ENCODE data around the gene CAMTA1. TPM values are rescaled to one million over a fixed set of nuclear protein-coding genes. Genes with fewer than 3 reads are reported as not detected.

CAMTA1 gene
- total RNA-seq, 5 donors from 2014 or later (not counting 1 experiment from before 2014, with no cell fraction given) = 29.7 to 37.4 (median 34.6) TPM

DNA sequence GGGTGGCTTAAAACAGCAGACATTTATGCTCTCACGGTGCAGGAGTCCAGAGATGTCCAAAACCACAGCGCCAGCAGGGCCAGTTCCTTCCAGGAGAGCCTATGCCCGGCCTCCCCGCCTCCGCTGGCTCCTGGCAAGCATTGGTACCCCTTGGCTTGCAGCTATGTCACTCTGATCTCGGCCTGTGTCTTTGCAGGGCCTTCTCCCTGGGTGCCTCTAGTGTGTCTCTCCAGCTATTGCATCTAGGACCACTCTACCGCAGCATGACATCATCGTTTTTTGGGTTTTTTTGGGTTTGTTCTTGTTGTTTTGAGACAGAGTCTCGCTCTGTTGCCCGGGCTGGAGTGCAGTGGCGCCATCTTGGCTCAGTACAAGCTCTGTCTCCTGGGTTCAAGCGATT, 788.2 kb downstream of the CAMTA1 start:
- H3K27me3 ChIP-seq (replicated peaks in 1 of 2; ENCODE audit: control insufficient read depth in 2 of 2, extremely low read depth in 1 of 2, insufficient read depth in 2 of 2, low read length in 1 of 2) = peaks cover 0 to 15% of the 10 kb centered on the region in 2 experiments
- POLR2A ChIA-PET = no interaction called here
- Mint-ChIP-seq H3K27me3 (peaks cover 0 to 5% of the 10 kb centered on the region in 2 donors), H3K9me3 (no peaks in the 10 kb centered on the region), H3K36me3 (no peaks in the 10 kb centered on the region), H3K4me3 (no peak overlapping the region), H3K27ac (no peak overlapping the region), H3K4me1 (no peaks in the 10 kb centered on the region)
- H3K4me1 ChIP-seq (ENCODE audit: control insufficient read depth in 1 of 2, extremely low read depth in 1 of 2, insufficient read depth in 2 of 2, low read length in 2 of 2) = no peaks in the 10 kb centered on the region
- ATAC-seq (replicated peaks in 1 of 4) (no peak), DNase-seq (no peak)
- WGBS (ENCODE audit: insufficient coverage) = 52% methylated on average over 5 of the region's 12 CpGs
- no peak overlapping the region for H3K27ac ChIP-seq (ENCODE audit: low read length)
- H3K4me3 ChIP-seq (ENCODE audit: control insufficient read depth in 1 of 2, extremely low read depth in 1 of 2, low read length in 1 of 2) = no peak overlapping the region
- CTCF ChIA-PET = no interaction called here
- H3K9me3 ChIP-seq = no peaks in the 10 kb centered on the region
- no peaks in the 10 kb centered on the region for H3K36me3 ChIP-seq (ENCODE audit: control insufficient read depth in 2 of 2, extremely low read depth in 1 of 2, insufficient read depth in 1 of 2, low read length in 1 of 2)

DNA sequence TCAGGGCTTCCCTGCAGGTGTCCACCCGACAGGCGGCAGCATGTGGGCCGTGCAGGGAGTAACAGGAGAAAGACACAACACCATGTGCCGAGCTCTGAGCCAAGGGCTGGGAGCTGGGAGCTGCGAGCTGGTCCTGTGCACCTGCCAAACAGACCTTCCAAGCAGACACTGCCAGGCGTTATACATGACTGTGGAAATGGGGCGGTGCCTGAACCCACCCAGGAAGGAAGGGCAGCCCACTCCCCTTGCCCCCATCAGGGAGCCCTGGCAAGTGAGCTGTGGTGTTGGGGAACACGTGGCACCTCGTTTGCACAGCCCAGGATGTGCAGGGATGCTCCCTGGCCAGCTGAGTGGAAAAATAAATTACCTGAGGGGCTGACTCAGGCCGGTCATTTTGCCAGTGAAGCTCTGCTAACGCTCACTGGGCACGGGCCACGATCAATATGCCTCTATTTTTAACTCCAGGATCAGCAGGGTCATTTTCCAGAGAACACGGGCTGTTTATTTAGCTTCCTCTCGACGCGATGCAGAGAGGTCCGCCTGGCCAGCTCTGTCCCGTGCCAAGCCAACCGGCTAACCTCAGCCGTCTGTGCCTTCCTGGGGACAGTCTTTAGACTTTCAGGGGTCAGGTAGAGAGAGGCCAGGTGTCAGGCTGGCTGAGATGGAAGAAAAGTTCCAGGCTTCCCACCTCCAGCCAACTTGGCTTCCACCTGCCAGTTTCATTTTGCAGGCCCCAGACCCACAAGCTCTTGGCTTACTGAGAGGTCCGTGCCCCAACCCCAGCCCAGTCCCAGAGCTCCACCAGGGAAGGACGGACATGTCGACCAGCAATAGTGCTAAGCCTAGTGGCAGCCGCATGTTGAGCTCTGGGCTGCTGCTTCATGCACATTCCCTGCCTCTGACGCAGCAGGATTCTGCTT, 789.1 kb downstream of the CAMTA1 start:
- no peak overlapping the region for H3K4me3 Mint-ChIP-seq
- Histone ChIP-seq H3K27ac (ENCODE audit: low read length) (no peak overlapping the region), H3K4me3 (ENCODE audit: control insufficient read depth in 1 of 2, extremely low read depth in 1 of 2, low read length in 1 of 2) (no peak overlapping the region), H3K36me3 (ENCODE audit: control insufficient read depth in 2 of 2, extremely low read depth in 1 of 2, insufficient read depth in 1 of 2, low read length in 1 of 2) (no peaks in the 10 kb centered on the region), H3K4me1 (ENCODE audit: control insufficient read depth in 1 of 2, extremely low read depth in 1 of 2, insufficient read depth in 2 of 2, low read length in 2 of 2) (no peaks in the 10 kb centered on the region), H3K9me3 (no peaks in the 10 kb centered on the region), H3K27me3 (replicated peaks in 1 of 2; ENCODE audit: control insufficient read depth in 2 of 2, extremely low read depth in 1 of 2, insufficient read depth in 2 of 2, low read length in 1 of 2) (peaks cover 0 to 19% of the 10 kb centered on the region in 2 experiments)
- H3K9me3 Mint-ChIP-seq = no peaks in the 10 kb centered on the region
- H3K4me1 Mint-ChIP-seq = no peaks in the 10 kb centered on the region
- H3K27me3 Mint-ChIP-seq = peaks cover 0 to 5% of the 10 kb centered on the region in 2 donors
- no peak for DNase-seq
- 83% methylated on average over 19 of the region's 26 CpGs for WGBS (ENCODE audit: insufficient coverage)
- POLR2A ChIA-PET = no interaction called here
- no peak for ATAC-seq (replicated peaks in 1 of 4)
- no peaks in the 10 kb centered on the region for H3K36me3 Mint-ChIP-seq
- no peak overlapping the region for H3K27ac Mint-ChIP-seq
- CTCF ChIA-PET = no interaction called here

GRCh38 chr1:7575041-7575400, 789.8 kb downstream of the CAMTA1 start:
- Histone ChIP-seq H3K36me3 (ENCODE audit: control insufficient read depth in 2 of 2, extremely low read depth in 1 of 2, insufficient read depth in 1 of 2, low read length in 1 of 2) (no peaks in the 10 kb centered on the region), H3K4me3 (ENCODE audit: control insufficient read depth in 1 of 2, extremely low read depth in 1 of 2, low read length in 1 of 2) (no peak overlapping the region), H3K9me3 (no peaks in the 10 kb centered on the region), H3K4me1 (ENCODE audit: control insufficient read depth in 1 of 2, extremely low read depth in 1 of 2, insufficient read depth in 2 of 2, low read length in 2 of 2) (no peaks in the 10 kb centered on the region), H3K27me3 (replicated peaks in 1 of 2; ENCODE audit: control insufficient read depth in 2 of 2, extremely low read depth in 1 of 2, insufficient read depth in 2 of 2, low read length in 1 of 2) (peaks cover 0 to 23% of the 10 kb centered on the region in 2 experiments), H3K27ac (ENCODE audit: low read length) (no peak overlapping the region)
- no peaks in the 10 kb centered on the region for H3K4me1 Mint-ChIP-seq
- WGBS (ENCODE audit: insufficient coverage) = 40% methylated on average over 2 of the region's 2 CpGs
- CTCF ChIA-PET = no interaction called here
- H3K27me3 Mint-ChIP-seq = peaks cover 1 to 5% of the 10 kb centered on the region in 2 donors
- ATAC-seq (replicated peaks in 1 of 4) (no peak), DNase-seq (no peak)
- H3K9me3 Mint-ChIP-seq = no peaks in the 10 kb centered on the region
- H3K36me3 Mint-ChIP-seq = no peaks in the 10 kb centered on the region
- H3K27ac Mint-ChIP-seq = no peak overlapping the region
- POLR2A ChIA-PET = no interaction called here
- no peak overlapping the region for H3K4me3 Mint-ChIP-seq

DNA sequence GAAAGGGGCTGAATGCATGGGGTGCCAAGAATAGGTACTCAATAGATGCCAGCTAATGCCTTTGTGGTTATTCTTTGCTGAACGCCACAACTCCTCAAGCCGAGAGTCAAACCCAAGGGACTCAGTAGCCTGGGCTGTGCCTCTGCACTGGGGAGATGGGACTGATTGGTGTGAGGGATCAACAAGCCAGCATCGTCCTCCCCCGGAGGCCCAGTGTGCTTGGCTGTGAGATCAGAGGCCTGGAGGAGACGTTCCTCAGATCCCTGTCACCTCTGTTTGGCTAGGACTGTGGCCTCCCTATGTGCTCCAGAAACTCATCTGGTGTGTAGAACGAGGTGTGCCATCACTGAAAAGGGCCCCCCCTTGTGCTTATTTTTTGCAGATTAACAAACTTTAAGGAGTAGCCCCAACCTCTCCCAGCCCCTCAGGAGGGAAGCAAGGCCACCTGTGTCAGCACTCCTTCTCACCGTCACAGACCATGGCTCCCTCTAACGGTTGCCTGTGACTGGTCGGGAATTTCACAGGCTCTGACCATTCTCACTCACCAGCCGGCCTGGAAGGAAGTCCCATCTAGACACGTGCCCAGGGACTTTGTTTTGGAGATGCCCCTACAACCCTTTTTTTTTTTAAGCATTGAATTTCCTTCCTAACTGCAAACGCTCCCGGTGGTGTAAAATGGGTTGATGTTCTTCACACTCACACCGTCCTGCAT, 791.8 kb downstream of the CAMTA1 start:
- CTCF ChIA-PET = no interaction called here
- ATAC-seq (replicated peaks in 1 of 4) (no peak), DNase-seq (no peak)
- H3K9me3 Mint-ChIP-seq = no peaks in the 10 kb centered on the region
- H3K27ac Mint-ChIP-seq = no peak overlapping the region
- Histone ChIP-seq H3K4me1 (ENCODE audit: control insufficient read depth in 1 of 2, extremely low read depth in 1 of 2, insufficient read depth in 2 of 2, low read length in 2 of 2) (no peaks in the 10 kb centered on the region), H3K27me3 (replicated peaks in 1 of 2; ENCODE audit: control insufficient read depth in 2 of 2, extremely low read depth in 1 of 2, insufficient read depth in 2 of 2, low read length in 1 of 2) (peaks cover 0 to 27% of the 10 kb centered on the region in 2 experiments), H3K36me3 (ENCODE audit: control insufficient read depth in 2 of 2, extremely low read depth in 1 of 2, insufficient read depth in 1 of 2, low read length in 1 of 2) (no peaks in the 10 kb centered on the region), H3K4me3 (ENCODE audit: control insufficient read depth in 1 of 2, extremely low read depth in 1 of 2, low read length in 1 of 2) (no peak overlapping the region), H3K27ac (ENCODE audit: low read length) (no peak overlapping the region), H3K9me3 (no peaks in the 10 kb centered on the region)
- 62% methylated on average over 8 of the region's 14 CpGs for WGBS (ENCODE audit: insufficient coverage)
- POLR2A ChIA-PET = no interaction called here
- H3K27me3 Mint-ChIP-seq = peaks cover 3 to 5% of the 10 kb centered on the region in 2 donors
- no peak overlapping the region for H3K4me3 Mint-ChIP-seq
- no peaks in the 10 kb centered on the region for H3K36me3 Mint-ChIP-seq
- H3K4me1 Mint-ChIP-seq = no peaks in the 10 kb centered on the region

- 86% methylated on average over 14 of the region's 15 CpGs for WGBS (ENCODE audit: insufficient coverage)
Observed at GRCh38 chr1:7578206-7578605, 793.0 kb downstream of the CAMTA1 start.

GRCh38 chr1:7579016-7579415, 793.8 kb downstream of the CAMTA1 start:
- H3K27ac Mint-ChIP-seq = no peak overlapping the region
- Histone ChIP-seq H3K9me3 (no peaks in the 10 kb centered on the region), H3K27ac (ENCODE audit: low read length) (no peak overlapping the region), H3K27me3 (replicated peaks in 1 of 2; ENCODE audit: control insufficient read depth in 2 of 2, extremely low read depth in 1 of 2, insufficient read depth in 2 of 2, low read length in 1 of 2) (peaks cover 0 to 33% of the 10 kb centered on the region in 2 experiments), H3K36me3 (ENCODE audit: control insufficient read depth in 2 of 2, extremely low read depth in 1 of 2, insufficient read depth in 1 of 2, low read length in 1 of 2) (no peaks in the 10 kb centered on the region), H3K4me1 (ENCODE audit: control insufficient read depth in 1 of 2, extremely low read depth in 1 of 2, insufficient read depth in 2 of 2, low read length in 2 of 2) (no peaks in the 10 kb centered on the region), H3K4me3 (ENCODE audit: control insufficient read depth in 1 of 2, extremely low read depth in 1 of 2, low read length in 1 of 2) (no peak overlapping the region)
- no peak for ATAC-seq (replicated peaks in 1 of 4)
- no peak for DNase-seq
- no peak overlapping the region for H3K4me3 Mint-ChIP-seq
- H3K4me1 Mint-ChIP-seq = no peaks in the 10 kb centered on the region
- peaks cover 3 to 9% of the 10 kb centered on the region in 2 donors for H3K27me3 Mint-ChIP-seq
- WGBS (ENCODE audit: insufficient coverage) = 76% methylated on average over 7 of the region's 8 CpGs
- ChIA-PET POLR2A (no interaction called here), CTCF (no interaction called here)
- H3K9me3 Mint-ChIP-seq = no peaks in the 10 kb centered on the region
- no peaks in the 10 kb centered on the region for H3K36me3 Mint-ChIP-seq

More at GRCh38 chr1:7578206-7578605, 793.0 kb downstream of the CAMTA1 start:
- no peak overlapping the region for H3K4me3 Mint-ChIP-seq
- POLR2A ChIA-PET = no interaction called here
- Histone ChIP-seq H3K4me3 (ENCODE audit: control insufficient read depth in 1 of 2, extremely low read depth in 1 of 2, low read length in 1 of 2) (no peak overlapping the region), H3K36me3 (ENCODE audit: control insufficient read depth in 2 of 2, extremely low read depth in 1 of 2, insufficient read depth in 1 of 2, low read length in 1 of 2) (no peaks in the 10 kb centered on the region), H3K27me3 (replicated peaks in 1 of 2; ENCODE audit: control insufficient read depth in 2 of 2, extremely low read depth in 1 of 2, insufficient read depth in 2 of 2, low read length in 1 of 2) (peaks cover 0 to 33% of the 10 kb centered on the region in 2 experiments), H3K9me3 (no peaks in the 10 kb centered on the region), H3K27ac (ENCODE audit: low read length) (no peak overlapping the region), H3K4me1 (ENCODE audit: control insufficient read depth in 1 of 2, extremely low read depth in 1 of 2, insufficient read depth in 2 of 2, low read length in 2 of 2) (no peaks in the 10 kb centered on the region)
- H3K9me3 Mint-ChIP-seq = no peaks in the 10 kb centered on the region
- no peaks in the 10 kb centered on the region for H3K4me1 Mint-ChIP-seq
- no peak for ATAC-seq (replicated peaks in 1 of 4)
- CTCF ChIA-PET = no interaction called here
- no peak for DNase-seq
- no peaks in the 10 kb centered on the region for H3K36me3 Mint-ChIP-seq
- no peak overlapping the region for H3K27ac Mint-ChIP-seq
- H3K27me3 Mint-ChIP-seq = peaks cover 3 to 11% of the 10 kb centered on the region in 2 donors

Measured in T-cell (primary cell).